HG02885 (cell line): ENCODE data around the gene PKHD1.
"Not testable (repeated sequence)": the region's sequence is repeated elsewhere in the genome, so short reads cannot be mapped to it uniquely, and the experiment has no call there.

Source experiments
- ATAC-seq: cut with Tn5 transposase; IDR thresholded peaks from one replicate; pipeline ENCODE4 v1.9.1; 2021; ENCODE audit warnings: mild to moderate bottlenecking; ENCODE audit not compliant: unreplicated experiment, poor library complexity

The PKHD1 gene

DNA sequence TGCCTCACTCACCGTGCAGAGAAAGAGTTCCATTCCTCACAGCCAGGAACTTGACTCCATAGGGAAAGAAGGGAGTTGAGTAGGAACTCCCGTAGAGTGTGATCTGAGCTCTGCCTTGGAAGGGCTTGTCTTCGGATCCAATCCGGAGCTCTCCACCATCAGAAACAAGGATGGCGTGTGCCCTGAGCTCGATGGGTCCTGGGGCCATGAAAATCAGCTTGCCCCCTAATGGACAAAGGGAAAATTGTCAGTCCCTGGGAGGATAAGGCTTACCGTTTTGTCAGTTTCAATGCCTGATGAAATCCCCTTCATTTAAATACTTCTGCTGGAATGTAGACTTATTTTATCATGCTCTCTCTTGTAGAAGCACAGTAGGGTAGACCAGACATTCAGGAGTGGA, 153.3 kb downstream of the PKHD1 start:
- peak; percentile 53 for ATAC-seq

DNA sequence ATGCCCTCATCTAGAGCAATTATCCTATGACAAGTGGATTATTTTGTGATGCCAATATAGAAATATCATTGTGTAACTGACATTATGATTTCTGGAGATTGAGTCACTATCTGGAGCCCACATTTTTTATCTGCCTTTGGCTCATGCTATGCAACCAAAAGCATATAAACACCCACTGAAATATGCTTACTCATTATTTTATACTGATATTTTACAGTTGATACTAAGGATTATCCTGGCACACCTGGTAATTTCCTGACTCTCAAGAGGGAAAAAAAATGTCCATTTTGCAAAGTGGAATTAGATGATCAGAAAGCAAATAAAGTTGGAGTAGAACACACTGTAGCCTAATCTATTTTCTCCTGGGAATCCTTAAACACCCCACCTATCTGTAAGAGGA, 154.5 kb downstream of the PKHD1 start:
- no peak for ATAC-seq

DNA sequence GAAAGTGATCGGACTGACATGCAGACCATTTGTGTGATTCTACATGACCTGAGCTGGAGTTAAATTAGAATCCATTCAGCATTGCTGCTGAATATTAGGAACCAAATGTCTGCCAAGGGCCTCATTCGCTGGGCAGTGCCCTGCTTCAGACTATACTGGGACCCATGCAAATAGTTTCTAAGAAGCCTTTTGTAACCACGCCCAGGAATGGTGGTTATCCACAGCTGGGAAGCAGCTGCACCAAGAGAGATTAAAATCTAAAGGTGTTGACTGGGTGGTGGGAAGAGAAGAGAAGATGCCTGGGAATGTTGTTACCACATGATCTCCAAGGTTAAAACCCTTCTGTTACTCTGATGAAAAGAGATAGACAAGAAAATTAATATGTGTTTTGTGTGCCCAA, 156.8 kb downstream of the PKHD1 start:
- no peak for ATAC-seq

DNA sequence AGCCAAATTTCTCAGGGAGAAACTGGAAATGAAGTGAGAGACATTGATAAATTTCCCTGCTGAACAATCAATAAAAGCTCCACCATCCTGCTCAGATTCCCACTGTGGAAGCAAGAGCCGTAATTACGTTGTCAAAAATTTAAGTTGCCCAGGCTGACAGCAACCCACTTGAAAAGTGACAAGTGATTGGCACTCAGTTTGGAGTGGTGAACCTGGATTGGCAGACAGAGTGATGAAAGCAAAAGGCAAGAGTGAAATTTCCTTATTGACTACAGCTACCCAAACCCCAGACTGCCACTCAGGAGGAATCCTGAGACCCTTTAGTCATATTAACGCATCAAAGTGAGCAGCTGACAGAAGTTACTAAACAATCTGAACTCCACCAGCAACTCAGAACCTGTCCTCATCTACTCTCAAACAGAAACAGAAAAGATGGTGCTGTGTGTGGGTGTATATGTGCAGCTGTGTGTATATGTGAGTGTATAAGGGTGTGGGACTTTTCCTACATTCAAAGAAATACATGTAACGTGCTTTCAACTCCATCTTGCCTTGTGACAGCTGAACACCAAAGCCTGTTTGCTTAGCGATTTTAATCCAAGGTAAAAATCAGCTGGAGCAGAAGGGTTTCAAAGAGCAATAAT, 157.4 kb downstream of the PKHD1 start:
- peak; percentile 28 for ATAC-seq

DNA sequence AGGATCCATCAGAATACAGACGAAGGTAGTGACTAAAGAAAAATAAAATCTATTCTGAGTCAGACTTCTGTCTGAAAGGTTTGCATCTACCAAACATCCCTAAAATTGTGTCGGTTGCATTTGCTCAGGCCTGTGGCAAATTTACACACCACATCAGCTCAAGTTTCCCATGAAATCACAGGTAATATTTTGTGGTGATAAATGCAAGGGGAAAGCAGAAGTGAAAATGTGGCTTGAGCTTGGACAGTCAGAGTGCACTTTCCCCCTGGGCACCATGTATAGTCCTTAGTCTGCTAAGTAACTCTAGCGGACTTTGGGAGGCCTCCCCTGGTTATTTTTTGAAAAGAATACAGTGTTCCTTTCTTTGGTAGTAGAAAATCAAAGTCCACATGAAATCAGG, 159.1 kb downstream of the PKHD1 start:
- peak; percentile 77 for ATAC-seq

DNA sequence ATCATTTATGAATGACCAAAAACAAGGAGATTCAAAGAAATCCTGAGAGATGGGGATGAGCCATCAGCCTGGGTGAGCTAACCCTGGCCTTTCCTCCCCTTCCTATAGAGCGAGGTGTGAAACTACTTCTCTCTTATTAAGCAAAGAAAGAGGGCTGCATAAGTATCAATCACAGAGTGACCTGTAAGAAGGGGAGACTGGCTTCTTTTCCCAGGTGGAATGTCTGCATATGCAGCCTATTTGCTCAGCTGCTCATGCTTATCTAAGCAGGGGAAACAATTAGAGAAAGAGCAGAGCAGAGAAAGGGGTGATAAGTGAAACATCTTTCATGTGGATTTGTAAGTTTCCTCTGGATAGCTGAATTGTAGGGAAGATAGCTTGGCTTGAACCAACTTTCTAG, 160.0 kb downstream of the PKHD1 start:
- no peak for ATAC-seq

DNA sequence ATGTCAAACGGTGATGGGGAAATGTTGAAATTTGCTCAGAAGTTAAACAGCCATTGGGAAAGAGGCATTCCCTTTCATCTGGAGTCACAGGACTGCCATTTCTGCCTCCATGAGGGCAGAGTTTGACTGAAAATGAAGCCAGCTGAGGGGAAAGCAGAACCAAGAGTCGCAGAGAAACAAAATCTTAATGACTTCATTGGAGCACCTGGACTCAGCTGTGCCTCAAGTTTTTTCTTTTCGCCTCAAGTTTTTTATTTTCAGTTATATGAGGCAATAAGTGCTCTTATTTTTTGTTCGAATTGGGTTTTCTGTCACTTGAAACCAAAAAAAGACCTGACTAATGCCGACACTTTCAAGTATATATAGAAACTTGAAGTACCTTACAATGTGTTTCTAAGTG, 161.3 kb downstream of the PKHD1 start:
- peak; percentile 48 for ATAC-seq

DNA sequence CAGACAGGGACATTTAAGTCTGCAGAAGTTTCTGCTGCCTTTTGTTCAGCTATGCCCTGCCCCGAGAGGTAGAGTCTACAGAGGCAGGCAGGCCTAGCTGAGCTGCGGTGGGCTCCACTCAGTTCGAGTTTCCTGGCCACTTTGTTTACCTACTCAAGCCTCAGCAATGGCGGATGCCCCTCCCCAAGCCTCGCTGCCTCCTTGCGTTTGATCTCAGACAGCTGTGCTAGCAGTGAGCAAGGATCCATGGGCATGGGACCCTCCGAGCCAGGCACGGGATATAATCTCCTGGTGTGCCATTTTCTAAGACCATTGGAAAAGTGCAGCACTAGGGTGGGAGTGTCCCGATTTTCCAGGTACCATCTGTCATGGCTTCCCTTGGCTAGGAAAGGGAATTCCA, 164.9 kb downstream of the PKHD1 start:
- ATAC-seq, result not testable (repeated sequence)

DNA sequence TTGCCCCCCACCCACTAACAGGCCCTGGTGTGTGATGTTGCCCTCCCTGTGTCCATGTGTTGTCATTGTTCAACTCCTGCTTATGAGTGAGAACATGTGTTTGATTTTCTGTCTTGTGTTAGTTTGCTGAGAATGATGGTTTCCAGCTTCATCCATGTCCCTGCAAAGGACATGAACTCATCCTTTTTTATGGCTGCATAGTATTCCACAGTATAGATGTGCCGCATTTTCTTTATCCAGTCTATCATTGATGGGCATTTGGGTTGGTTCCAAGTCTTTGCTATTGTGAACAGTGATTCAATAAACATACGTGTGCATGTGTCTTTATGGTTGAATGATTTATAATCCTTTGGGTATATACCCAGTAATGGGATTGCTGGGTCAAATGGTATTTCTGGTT, 169.1 kb downstream of the PKHD1 start:
- not testable (repeated sequence) for ATAC-seq

DNA sequence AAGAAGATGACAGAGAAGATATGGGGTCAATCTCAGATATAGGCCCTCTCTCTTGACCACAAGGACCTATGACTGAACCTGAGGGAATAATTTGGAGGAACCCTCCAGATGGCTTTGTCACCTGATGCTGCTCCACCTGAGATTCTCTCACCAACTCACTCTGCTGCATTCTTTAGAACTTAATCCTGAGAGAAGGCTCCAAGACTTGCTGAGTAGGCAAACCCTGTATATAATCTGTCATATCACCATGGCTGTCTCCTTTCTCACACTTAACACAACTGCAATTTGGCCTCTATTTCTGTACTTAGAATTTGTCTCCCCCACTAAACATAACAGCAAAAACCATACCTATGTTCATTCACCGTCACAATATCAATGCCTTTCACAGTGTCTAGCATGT, 172.3 kb downstream of the PKHD1 start:
- ATAC-seq, result no peak

DNA sequence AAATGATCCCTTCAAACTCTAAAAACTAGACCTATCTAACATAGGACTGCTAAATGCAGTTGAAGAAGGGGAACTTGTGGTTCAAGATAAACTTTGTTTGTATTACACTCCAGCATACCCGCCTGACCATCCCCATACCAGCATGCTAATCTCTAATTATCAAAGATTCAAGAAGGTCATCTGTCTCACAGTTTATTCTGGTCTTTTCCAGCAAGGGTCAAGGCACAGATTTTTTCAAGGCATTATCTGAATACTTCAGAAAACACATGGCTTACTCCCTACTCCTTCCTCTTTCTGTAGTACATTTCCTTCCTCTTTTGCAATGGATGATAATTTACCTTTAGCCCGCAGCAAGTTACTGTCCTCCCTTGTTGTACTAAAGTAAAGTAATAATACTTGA, 174.1 kb downstream of the PKHD1 start:
- no peak for ATAC-seq

DNA sequence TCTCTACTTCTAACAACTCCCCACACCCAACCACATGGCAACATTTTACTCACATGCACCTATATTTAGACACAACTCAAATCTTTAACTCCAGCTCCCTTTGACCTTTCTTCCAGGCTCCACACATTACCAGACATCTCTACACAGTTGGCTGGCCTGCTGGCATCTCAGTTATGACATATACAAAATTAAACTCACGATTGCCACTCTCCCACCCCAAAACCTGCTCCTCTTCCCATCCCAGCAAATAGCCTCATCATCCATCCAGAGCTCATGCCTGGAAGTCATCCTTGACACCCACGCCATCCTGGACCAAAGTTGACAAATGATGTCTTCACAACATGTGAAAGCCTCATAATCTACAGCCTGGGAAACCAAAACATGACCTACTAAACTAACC, 176.6 kb downstream of the PKHD1 start:
- ATAC-seq, result no peak

DNA sequence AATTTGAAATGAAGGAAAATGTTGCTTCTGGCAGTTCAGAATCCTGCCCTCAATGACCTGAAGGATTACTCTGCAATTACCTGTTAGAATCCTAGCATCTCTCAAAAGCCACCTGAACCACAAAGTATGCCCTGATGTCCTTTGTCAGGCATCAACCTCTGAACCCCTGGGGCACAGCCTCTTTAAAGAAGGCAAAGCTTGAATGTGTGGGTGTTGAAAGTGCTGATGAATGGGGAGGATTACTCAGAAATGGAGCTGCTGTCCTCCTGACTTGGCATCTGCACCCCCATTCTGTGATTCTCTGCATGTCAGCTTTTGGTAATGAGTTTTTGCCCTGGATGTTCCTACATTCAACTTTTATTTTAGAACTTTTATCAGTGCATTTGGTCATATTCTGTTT, 179.2 kb downstream of the PKHD1 start:
- ATAC-seq, result peak; percentile 75

DNA sequence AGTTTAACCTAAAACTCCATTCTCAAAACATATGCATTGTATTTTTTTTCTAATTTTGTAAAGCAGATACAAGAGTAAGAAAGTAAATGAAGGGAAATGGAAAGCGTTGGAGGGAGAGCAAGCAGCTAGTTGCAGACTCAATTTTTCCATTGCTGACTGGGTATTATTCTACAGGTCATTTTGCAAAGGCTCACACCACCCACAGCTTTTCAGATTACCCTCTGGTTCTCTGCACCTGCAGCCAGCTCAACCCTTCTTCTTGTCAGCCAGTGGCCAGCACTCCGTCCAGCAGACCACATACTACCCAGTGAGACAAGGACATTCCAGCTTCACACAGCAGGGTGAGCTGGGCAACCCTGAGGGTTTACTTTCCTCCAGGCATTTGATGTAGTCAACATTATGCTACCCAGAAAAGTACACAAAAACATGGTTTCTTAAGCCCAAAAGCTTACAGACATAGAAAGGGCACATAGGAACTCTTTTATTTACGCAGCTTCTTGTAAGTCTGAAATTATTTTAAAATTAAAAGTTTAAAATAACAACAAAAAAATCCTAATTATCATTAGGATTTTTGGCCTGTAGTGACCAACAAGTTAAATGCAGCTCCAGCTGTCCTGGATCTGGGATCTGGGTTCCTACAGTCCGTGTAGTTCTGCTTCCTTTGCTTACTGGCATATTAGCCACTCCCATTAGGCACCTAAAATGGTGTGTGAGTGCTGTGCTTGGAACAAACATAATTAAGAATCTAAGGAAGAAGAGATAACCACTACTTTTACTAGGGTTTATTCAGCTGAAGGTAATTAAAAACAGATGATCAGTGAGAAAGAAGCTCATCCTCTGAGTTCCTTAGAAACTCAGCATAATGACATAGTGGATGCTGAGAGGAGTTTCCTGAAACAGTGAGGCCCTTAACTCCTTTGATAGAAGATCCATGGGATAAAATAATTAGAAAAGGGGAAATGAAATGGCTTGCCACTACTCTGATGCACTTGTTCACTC, 185.3 kb downstream of the PKHD1 start:
- ATAC-seq, result peak; percentile 87

DNA sequence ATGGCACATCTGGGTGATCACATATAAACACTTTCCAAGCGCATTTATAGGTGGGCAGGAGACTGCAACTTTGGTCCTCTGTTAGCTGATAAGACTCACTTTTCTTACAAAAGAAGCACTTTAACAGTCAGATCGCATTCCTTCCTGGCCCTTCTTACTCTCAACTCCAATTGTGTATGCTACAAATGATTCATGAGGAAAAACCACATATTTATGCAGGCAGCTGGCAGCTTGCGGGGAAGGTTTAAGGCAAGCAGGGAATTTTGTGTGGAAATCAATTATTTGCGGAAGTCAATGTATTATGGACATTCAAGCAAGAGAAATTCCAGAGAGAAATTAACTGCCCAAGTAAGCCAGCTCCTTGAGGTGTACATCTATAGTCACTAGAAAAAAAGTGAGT, 194.0 kb downstream of the PKHD1 start:
- no peak for ATAC-seq

DNA sequence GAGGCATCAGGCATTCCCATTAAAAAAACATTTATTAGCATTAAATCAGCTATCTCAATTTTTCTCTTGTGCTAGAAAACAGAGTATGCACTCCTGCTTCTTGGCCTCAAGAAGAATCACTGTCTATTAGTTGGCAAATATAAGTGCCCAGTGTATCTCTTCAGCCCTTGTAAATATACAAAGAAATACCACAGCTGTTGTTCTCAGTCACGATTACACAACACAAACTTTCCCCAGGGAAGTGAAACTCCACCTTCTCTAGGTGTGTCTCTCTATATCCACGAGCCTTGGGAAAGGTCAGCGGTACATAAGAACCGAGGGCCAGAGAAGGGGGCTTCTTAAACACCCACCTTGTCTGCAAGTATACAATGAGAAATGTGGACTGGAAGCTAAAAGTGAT, 194.7 kb downstream of the PKHD1 start:
- peak; percentile 46 for ATAC-seq

DNA sequence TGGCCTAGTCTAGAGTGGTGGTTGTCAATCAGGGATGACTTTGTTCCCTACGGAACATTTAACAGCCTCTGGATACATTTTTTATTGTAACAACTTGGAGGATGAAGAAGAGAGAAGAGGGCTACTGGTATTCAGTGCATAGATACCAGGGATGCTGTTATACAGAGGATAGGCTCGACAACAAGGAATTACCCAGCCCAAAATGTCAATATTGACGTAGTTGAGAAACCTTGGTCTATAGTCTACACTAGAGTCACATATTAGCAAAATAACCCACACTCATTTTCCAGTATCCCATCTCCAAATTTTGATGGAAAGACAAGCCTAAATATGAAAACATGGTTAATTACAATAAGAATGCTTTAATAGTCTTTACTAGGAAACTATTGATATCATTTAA, 195.1 kb downstream of the PKHD1 start:
- ATAC-seq, result no peak

DNA sequence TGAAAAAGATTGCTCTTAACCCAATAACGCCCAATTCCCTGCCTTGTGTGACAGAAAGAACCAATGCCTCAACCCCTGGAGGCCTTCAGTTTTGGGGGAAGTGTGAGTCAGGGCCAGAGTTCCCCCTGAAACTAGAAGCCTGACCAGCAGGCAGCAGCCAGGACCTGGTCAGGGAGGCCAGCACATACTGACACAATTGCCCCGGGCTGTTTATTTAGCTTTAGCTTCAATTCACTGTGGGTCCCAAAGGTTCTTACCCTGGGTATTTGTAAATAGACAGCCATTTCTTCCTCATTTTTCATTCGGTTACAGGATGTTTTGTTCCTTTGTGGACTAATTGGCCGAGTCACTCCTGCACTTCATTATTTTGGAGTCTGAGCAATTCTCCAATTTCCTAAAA, 195.6 kb downstream of the PKHD1 start:
- ATAC-seq, result no peak

DNA sequence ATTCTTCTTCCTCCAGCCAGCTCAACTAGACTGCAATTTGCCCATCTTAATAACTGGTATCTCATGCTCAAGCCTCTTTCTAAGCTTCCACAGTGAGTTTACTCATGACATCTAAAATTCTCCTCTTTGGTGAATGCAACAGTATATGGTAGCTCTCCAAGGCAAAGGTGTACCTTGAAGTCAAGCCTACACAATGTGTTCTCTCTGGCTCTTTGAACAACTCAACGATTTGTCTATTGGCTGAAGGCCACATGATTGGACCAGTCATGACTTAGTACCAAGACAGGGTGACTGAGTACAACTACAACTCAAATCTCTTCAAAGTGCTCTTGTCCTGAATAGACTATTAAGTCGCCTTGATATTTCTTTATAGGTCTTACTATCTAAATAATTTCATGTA, 199.6 kb downstream of the PKHD1 start:
- no peak for ATAC-seq

DNA sequence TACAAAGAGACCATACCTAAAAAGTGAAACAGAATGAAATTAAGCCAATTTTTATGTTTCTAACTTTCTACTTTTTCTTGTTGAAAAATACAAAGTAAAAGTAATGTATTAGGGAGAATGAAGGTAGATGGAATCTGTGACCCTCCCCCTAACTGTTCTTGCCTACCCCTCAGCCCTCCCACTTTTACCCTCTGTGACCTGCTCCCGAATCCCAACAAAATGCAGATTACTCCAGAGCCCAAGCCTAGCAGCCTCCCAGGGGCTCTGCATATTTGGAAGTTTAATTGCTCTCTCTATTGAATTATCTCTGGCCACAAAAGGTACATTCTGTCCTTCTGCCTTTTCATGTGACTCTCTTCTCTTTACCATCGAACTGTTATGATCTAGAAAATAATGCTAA, 201.5 kb downstream of the PKHD1 start:
- ATAC-seq, result no peak

DNA sequence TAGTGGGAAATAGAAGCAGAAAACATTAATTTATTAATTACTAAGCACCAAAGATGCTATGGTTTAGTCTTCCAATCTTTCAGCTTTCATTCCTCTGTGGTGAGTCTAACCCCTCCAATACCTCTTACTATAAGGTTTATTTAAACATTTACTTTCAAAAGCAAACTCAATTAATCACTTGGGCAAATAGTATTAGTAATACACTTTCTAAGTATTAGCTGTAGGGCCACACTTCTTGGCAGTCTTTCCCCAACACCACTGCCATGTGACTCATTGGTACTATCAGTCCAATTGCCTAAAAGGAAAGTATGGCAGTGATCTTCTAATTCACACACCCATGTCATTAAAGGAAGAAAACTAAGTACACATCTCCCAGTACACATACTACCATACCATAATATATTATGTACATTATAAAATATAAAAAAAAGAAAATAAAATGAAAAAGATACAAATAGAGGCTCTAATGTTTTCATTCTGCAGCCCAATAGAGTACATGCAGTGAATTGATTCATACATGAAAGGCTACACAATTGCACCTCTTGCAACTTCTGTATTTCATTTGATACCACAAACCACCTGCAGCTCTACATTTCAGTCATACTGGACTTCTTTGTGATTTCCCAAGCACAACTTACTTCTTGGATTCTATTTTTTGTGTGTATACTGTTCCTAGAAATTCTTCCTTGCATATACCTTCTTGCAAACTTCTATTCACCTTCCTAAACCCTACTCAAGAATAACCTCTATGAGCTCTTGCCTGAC, 218.6 kb downstream of the PKHD1 start:
- peak; percentile 72 for ATAC-seq
